HEK293 (cell line): ENCODE measurements around the gene RNASEH2C.
"Not testable (repeated sequence)": the region's sequence is repeated elsewhere in the genome, so short reads cannot be mapped to it uniquely, and the experiment has no call there.

ENCODE experiments used
- CTCF ChIA-PET: fragments of 350-600 bp; formaldehyde crosslinking; extraction: SDS; loops from one replicate; lab custom pipeline; 2021; ENCODE audit warnings: antibody characterized with exemption; lab: Yijun Ruan, JAX
- POLR2A ChIA-PET: fragments of 300-600 bp; formaldehyde crosslinking; extraction: SDS; loops from one replicate; lab custom pipeline; 2020; ENCODE audit warnings: antibody characterized with exemption, inconsistent platforms; lab: Yijun Ruan, JAX
- H3K27ac ChIP-seq: fragments of 200-500 bp; sonication (Bioruptor generic); 2 replicates; pipeline ENCODE4 v1.5.1; 2014; ENCODE audit warnings: low read depth, low read length, control low read depth, inconsistent platforms; ENCODE audit errors: extremely low read depth
- H3K36me3 ChIP-seq, 2 experiments: fragments of 200-500 bp in 1 of 2; sonication (Bioruptor generic) in 1 of 2; 1 replicate in 1 of 2; 2 replicates in 1 of 2; pipeline ENCODE4 v1.5.1; 2014 to 2017; ENCODE audit warnings: inconsistent platforms in 2 of 2, low read length in 2 of 2; ENCODE audit not compliant: control insufficient read depth in 2 of 2, insufficient read depth in 1 of 2
- H3K4me1 ChIP-seq: fragments of 200-500 bp; sonication (Bioruptor generic); 2 replicates; pipeline ENCODE4 v1.5.1; 2014; ENCODE audit warnings: mild to moderate bottlenecking, low read length, inconsistent platforms; ENCODE audit not compliant: control insufficient read depth, insufficient read depth
- H3K4me3 ChIP-seq: 2 replicates; pipeline ENCODE4 v1.5.1; 2011; ENCODE audit warnings: low read depth, mild to moderate bottlenecking, control low read depth, low read length, moderate library complexity
- H3K9me3 ChIP-seq: fragments of 200-500 bp; sonication (Bioruptor generic); 2 replicates; pipeline ENCODE4 v1.5.1; 2014; ENCODE audit warnings: low read depth, low read length, inconsistent platforms; ENCODE audit not compliant: control insufficient read depth, insufficient read depth
- GFI1B ChIP-seq: fragments of 450-650 bp; formaldehyde crosslinking; IDR thresholded peaks from 2 replicates; pipeline ENCODE4 v1.5.1; 2016; ENCODE audit warnings: missing biosample characterization, missing genetic modification characterization
- HOXC10 ChIP-seq: sonication (generic); formaldehyde crosslinking; IDR thresholded peaks from 2 replicates; pipeline ENCODE4 v1.8.1; 2023; ENCODE audit warnings: mild to moderate bottlenecking, missing genetic modification reagents
- KLF16 ChIP-seq: fragments of 450-650 bp; formaldehyde crosslinking; IDR thresholded peaks from 2 replicates; pipeline ENCODE4 v1.5.1; 2017; ENCODE audit warnings: missing biosample characterization, missing genetic modification characterization
- RBAK ChIP-seq: fragments of 450-650 bp; formaldehyde crosslinking; IDR thresholded peaks from 2 replicates; pipeline ENCODE4 v1.5.1; 2016; ENCODE audit warnings: missing biosample characterization, missing genetic modification characterization
- SETDB1 ChIP-seq: IDR thresholded peaks from one replicate; pipeline ENCODE4 v1.6.1; 2017; ENCODE audit warnings: mild to moderate bottlenecking, low read length, moderate library complexity, mixed read lengths; ENCODE audit not compliant: insufficient read length
- SP3 ChIP-seq: fragments of 450-650 bp; formaldehyde crosslinking; IDR thresholded peaks from 2 replicates; pipeline ENCODE4 v1.5.1; 2016; ENCODE audit warnings: missing biosample characterization, missing genetic modification characterization
- TRIM28 ChIP-seq: IDR thresholded peaks from 2 replicates; pipeline ENCODE4 v1.6.1; 2011; ENCODE audit warnings: low read length, control low read depth, borderline replicate concordance
- ZNF121 ChIP-seq: fragments of 450-650 bp; formaldehyde crosslinking; IDR thresholded peaks from 2 replicates; pipeline ENCODE4 v1.5.1; 2016; ENCODE audit warnings: missing biosample characterization, missing genetic modification characterization
- ZNF138 ChIP-seq: fragments of 450-650 bp; formaldehyde crosslinking; IDR thresholded peaks from 2 replicates; pipeline ENCODE4 v1.5.1; 2016; ENCODE audit warnings: missing biosample characterization, missing genetic modification characterization, borderline replicate concordance
- ZNF140 ChIP-seq: fragments of 450-650 bp; formaldehyde crosslinking; IDR thresholded peaks from 2 replicates; pipeline ENCODE4 v1.5.1; 2016; ENCODE audit warnings: missing biosample characterization, missing genetic modification characterization
- ZNF148 ChIP-seq: fragments of 450-650 bp; formaldehyde crosslinking; IDR thresholded peaks from 2 replicates; pipeline ENCODE4 v1.5.0; 2017; ENCODE audit warnings: missing biosample characterization, missing genetic modification characterization, borderline replicate concordance
- ZNF221 ChIP-seq: fragments of 450-650 bp; formaldehyde crosslinking; IDR thresholded peaks from 2 replicates; pipeline ENCODE4 v1.5.1; 2017; ENCODE audit warnings: missing biosample characterization, missing genetic modification characterization, borderline replicate concordance
- ZNF26 ChIP-seq: fragments of 450-650 bp; formaldehyde crosslinking; IDR thresholded peaks from 2 replicates; pipeline ENCODE4 v1.5.1; 2016; ENCODE audit warnings: missing biosample characterization, missing genetic modification characterization
- ZNF274 ChIP-seq, 2 experiments: fragments of 200-500 bp in 1 of 2; fragments of 450-650 bp in 1 of 2; sonication (Bioruptor generic) in 1 of 2; formaldehyde crosslinking in 1 of 2; IDR thresholded peaks; 2 replicates each; pipeline versions ENCODE4 v1.5.1 to v1.6.1; 2014 to 2016; ENCODE audit warnings: borderline replicate concordance in 1 of 2, inconsistent platforms in 1 of 2, low read length in 1 of 2, missing biosample characterization in 1 of 2, missing genetic modification characterization in 1 of 2
- ZNF280C ChIP-seq: fragments of 450-650 bp; formaldehyde crosslinking; IDR thresholded peaks from 2 replicates; pipeline ENCODE4 v1.5.1; 2016; ENCODE audit warnings: missing biosample characterization, missing genetic modification characterization
- ZNF341 ChIP-seq: fragments of 450-650 bp; formaldehyde crosslinking; IDR thresholded peaks from 2 replicates; pipeline ENCODE4; 2016; ENCODE audit warnings: low read depth, missing biosample characterization, missing genetic modification characterization
- ZNF350 ChIP-seq: fragments of 450-650 bp; formaldehyde crosslinking; IDR thresholded peaks from 2 replicates; pipeline ENCODE4 v1.5.0; 2017; ENCODE audit warnings: missing biosample characterization, mild to moderate bottlenecking, missing genetic modification characterization
- ZNF514 ChIP-seq: fragments of 450-650 bp; formaldehyde crosslinking; IDR thresholded peaks from 2 replicates; pipeline ENCODE4 v1.5.1; 2016; ENCODE audit warnings: missing biosample characterization, missing genetic modification characterization
- ZNF521 ChIP-seq: fragments of 450-650 bp; formaldehyde crosslinking; IDR thresholded peaks from 2 replicates; pipeline ENCODE4 v1.5.1; 2017; ENCODE audit warnings: missing biosample characterization, mild to moderate bottlenecking, missing genetic modification characterization
- ZNF555 ChIP-seq: fragments of 450-650 bp; formaldehyde crosslinking; conservative IDR thresholded peaks from 2 replicates; pipeline ENCODE4 v1.5.1; 2017; ENCODE audit warnings: missing biosample characterization, mild to moderate bottlenecking, missing genetic modification characterization, inconsistent platforms
- ZNF571 ChIP-seq: fragments of 450-650 bp; formaldehyde crosslinking; IDR thresholded peaks from 2 replicates; pipeline ENCODE4 v1.5.0; 2017; ENCODE audit warnings: missing biosample characterization, missing genetic modification characterization
- ZNF629 ChIP-seq: fragments of 450-650 bp; formaldehyde crosslinking; IDR thresholded peaks from 2 replicates; pipeline ENCODE4 v1.5.1; 2017; ENCODE audit warnings: missing biosample characterization, missing genetic modification characterization
- ZNF701 ChIP-seq: fragments of 450-650 bp; formaldehyde crosslinking; IDR thresholded peaks from 2 replicates; pipeline ENCODE4 v1.5.1; 2016; ENCODE audit warnings: missing biosample characterization, missing genetic modification characterization
- ZSCAN30 ChIP-seq: fragments of 450-650 bp; IDR thresholded peaks from 2 replicates; pipeline ENCODE4 v1.5.1; 2018; ENCODE audit warnings: missing biosample characterization, mild to moderate bottlenecking, missing genetic modification characterization, moderate library complexity

Gene RNASEH2C

GRCh38 chr11:65736810-65737209 lies 16.2 kb upstream of the RNASEH2C start:
- no peaks in the 10 kb centered on the region for H3K4me1 ChIP-seq
- no peaks in the 10 kb centered on the region for H3K9me3 ChIP-seq
- TF ChIP-seq ZNF629 (tag by site-specific recombination): no peak
- no peak for TF ChIP-seq ZNF148 (tag by site-specific recombination)
- no peak for TF ChIP-seq ZSCAN30 (tag by site-specific recombination)
- TF ChIP-seq ZNF350 (tag by site-specific recombination): no peak
- TF ChIP-seq TRIM28: peak; percentile 95; the same call in 1 of the 2 replicates
- no peak for TF ChIP-seq ZNF274 (IDR thresholded peaks at IDR 0.05; ENCODE audit: low read length)
- TF ChIP-seq ZNF274 (tag by site-specific recombination; IDR thresholded peaks at IDR 0.05; ENCODE audit: borderline replicate concordance): no peak
- TF ChIP-seq ZNF701: 0 out of 2 replicates have a peak, but pooled peaks have one; percentile 44
- TF ChIP-seq ZNF571 (tag by site-specific recombination): no peak
- TF ChIP-seq SETDB1: peak; percentile 95
- TF ChIP-seq KLF16 (tag by site-specific recombination): no peak
- no peak for TF ChIP-seq ZNF140 (tag by site-specific recombination)
- TF ChIP-seq ZNF521 (tag by site-specific recombination): no peak
- TF ChIP-seq SP3: no peak
- no peak for TF ChIP-seq ZNF221 (tag by site-specific recombination)
- TF ChIP-seq ZNF341 (tag by site-specific recombination): no peak
- no peaks in the 10 kb centered on the region for H3K36me3 ChIP-seq
- no peak overlapping the region for H3K27ac ChIP-seq
- CTCF ChIA-PET: interaction anchor here (0.5 to 1.8 kb wide), 3 partner anchors 31 to 81 kb away, joined by 3 to 8 read pairs (median 3); no protein-coding TSS in a partner anchor
- H3K4me3 ChIP-seq: no peak overlapping the region
- POLR2A ChIA-PET: no interaction called here

GRCh38 chr11:65735111-65735510 lies 14.5 kb upstream of the RNASEH2C start:
- H3K9me3 ChIP-seq, POLR2A ChIA-PET, H3K4me3 ChIP-seq, H3K4me1 ChIP-seq, H3K27ac ChIP-seq, H3K36me3 ChIP-seq: not testable (repeated sequence)
- CTCF ChIA-PET: interaction anchor here (1.8 kb wide), 1 partner anchor 83 kb away, joined by 8 read pairs; no protein-coding TSS in a partner anchor

GRCh38 chr11:65730461-65730860 lies 9.9 kb upstream of the RNASEH2C start:
- ChIA-PET CTCF (interaction anchor here (0.9 kb wide), 1 partner anchor 88 kb away, joined by 3 read pairs; no protein-coding TSS in a partner anchor), POLR2A (no interaction called here)

More at GRCh38 chr11:65730461-65730860, 9.9 kb upstream of the RNASEH2C start:
- TF ChIP-seq ZNF26 (tag by site-specific recombination): no peak
- TF ChIP-seq ZNF138 (tag by site-specific recombination): no peak
- TF ChIP-seq HOXC10: no peak
- no peak for TF ChIP-seq ZNF555 (tag by site-specific recombination)
- no peak for TF ChIP-seq ZNF121 (tag by site-specific recombination)
- no peak for TF ChIP-seq GFI1B
- no peak for TF ChIP-seq ZNF514
- TF ChIP-seq ZNF280C (tag by site-specific recombination): no peak
- no peak for TF ChIP-seq RBAK (tag by site-specific recombination)
- Histone ChIP-seq H3K9me3 (no peaks in the 10 kb centered on the region), H3K36me3 (no peaks in the 10 kb centered on the region), H3K4me3 (no peak overlapping the region), H3K27ac (no peak overlapping the region), H3K4me1 (no peaks in the 10 kb centered on the region)
